ENCODE measurements around the gene IFIT1B.

Gene IFIT1B

GRCh38 chr10:89336241-89336640, 41.6 kb upstream of the IFIT1B start:
- TF ChIP-seq CTCF (IDR thresholded peaks at IDR 0.05; ENCODE audit: control insufficient read depth, extremely low read depth, insufficient read depth), result no peak
- no peak overlapping the region for H3K4me3 ChIP-seq (ENCODE audit: low read depth, low read length)
- no peak for DNase-seq (ENCODE audit: low read depth)

GRCh38 chr10:89337484-89337883, 40.4 kb upstream of the IFIT1B start:
- H3K4me3 ChIP-seq (ENCODE audit: low read depth, low read length), result no peak overlapping the region
- no peak for DNase-seq (ENCODE audit: low read depth)
- no peak for TF ChIP-seq CTCF (IDR thresholded peaks at IDR 0.05; ENCODE audit: control insufficient read depth, extremely low read depth, insufficient read depth)

GRCh38 chr10:89338713-89339112, 39.1 kb upstream of the IFIT1B start:
- no peak for DNase-seq (ENCODE audit: low read depth)
- H3K4me3 ChIP-seq (ENCODE audit: low read depth, low read length), result no peak overlapping the region
- TF ChIP-seq CTCF (IDR thresholded peaks at IDR 0.05; ENCODE audit: control insufficient read depth, extremely low read depth, insufficient read depth), result no peak

GRCh38 chr10:89339875-89340274, 38.0 kb upstream of the IFIT1B start:
- no peak for TF ChIP-seq CTCF (IDR thresholded peaks at IDR 0.05; ENCODE audit: control insufficient read depth, extremely low read depth, insufficient read depth)
- DNase-seq (ENCODE audit: low read depth), result no peak
- no peak overlapping the region for H3K4me3 ChIP-seq (ENCODE audit: low read depth, low read length)

- no peak overlapping the region for H3K4me3 ChIP-seq (ENCODE audit: low read depth, low read length)
- no peak for DNase-seq (ENCODE audit: low read depth)
- no peak for TF ChIP-seq CTCF (IDR thresholded peaks at IDR 0.05; ENCODE audit: control insufficient read depth, extremely low read depth, insufficient read depth)
Measured at GRCh38 chr10:89341649-89342048, 36.2 kb upstream of the IFIT1B start.

GRCh38 chr10:89342206-89342958, 35.5 kb upstream of the IFIT1B start:
- peak; percentile 43 for DNase-seq (ENCODE audit: low read depth)
- TF ChIP-seq CTCF (IDR thresholded peaks at IDR 0.05; ENCODE audit: control insufficient read depth, extremely low read depth, insufficient read depth), result no peak
- peak overlapping the region; percentile 36 for H3K4me3 ChIP-seq (ENCODE audit: low read depth, low read length)

All from LNCaP clone FGC (cell line).